Breast epithelium (tissue), 3 donors: Measurements from ENCODE around the gene NUDC.

Experiments used
- CTCF ChIP-seq, 3 donors: fragments of 450-650 bp; IDR thresholded peaks; one replicate each; pipeline ENCODE4 v1.5.1; 2016 to 2017; ENCODE audit warnings: antibody characterized with exemption in 3 of 3, mild to moderate bottlenecking in 3 of 3, moderate library complexity in 3 of 3
- POLR2A ChIP-seq: fragments of 450-650 bp; IDR thresholded peaks from one replicate; pipeline ENCODE4 v1.6.1; 2016; ENCODE audit warnings: antibody characterized with exemption, mild to moderate bottlenecking, moderate library complexity
- POLR2AphosphoS5 ChIP-seq, 3 donors: sonication (generic); formaldehyde crosslinking; IDR thresholded peaks; one replicate each; pipeline ENCODE4 v1.6.1; 2017; ENCODE audit warnings: antibody characterized with exemption in 3 of 3

- no peak for TF ChIP-seq POLR2A
- TF ChIP-seq CTCF (IDR thresholded peaks at IDR 0.05): no peak
- TF ChIP-seq POLR2AphosphoS5 (IDR thresholded peaks at IDR 0.05): no peak
These were observed 74.5 kb downstream of the NUDC start for GRCh38 chr1:26996024-26996423.
